Measurements from ENCODE around the gene HAUS5. TPM values are rescaled to one million over a fixed set of nuclear protein-coding genes. Genes with fewer than 3 reads are reported as not detected.
A peak's percentile ranks its signal among the peaks of the same experiment; 100 is the strongest.

The HAUS5 gene
- total RNA-seq, 3 donors from 2014 or later (not counting 1 experiment from before 2014, with no cell fraction given): 17.5 to 26.4 (median 21.6) TPM

DNA sequence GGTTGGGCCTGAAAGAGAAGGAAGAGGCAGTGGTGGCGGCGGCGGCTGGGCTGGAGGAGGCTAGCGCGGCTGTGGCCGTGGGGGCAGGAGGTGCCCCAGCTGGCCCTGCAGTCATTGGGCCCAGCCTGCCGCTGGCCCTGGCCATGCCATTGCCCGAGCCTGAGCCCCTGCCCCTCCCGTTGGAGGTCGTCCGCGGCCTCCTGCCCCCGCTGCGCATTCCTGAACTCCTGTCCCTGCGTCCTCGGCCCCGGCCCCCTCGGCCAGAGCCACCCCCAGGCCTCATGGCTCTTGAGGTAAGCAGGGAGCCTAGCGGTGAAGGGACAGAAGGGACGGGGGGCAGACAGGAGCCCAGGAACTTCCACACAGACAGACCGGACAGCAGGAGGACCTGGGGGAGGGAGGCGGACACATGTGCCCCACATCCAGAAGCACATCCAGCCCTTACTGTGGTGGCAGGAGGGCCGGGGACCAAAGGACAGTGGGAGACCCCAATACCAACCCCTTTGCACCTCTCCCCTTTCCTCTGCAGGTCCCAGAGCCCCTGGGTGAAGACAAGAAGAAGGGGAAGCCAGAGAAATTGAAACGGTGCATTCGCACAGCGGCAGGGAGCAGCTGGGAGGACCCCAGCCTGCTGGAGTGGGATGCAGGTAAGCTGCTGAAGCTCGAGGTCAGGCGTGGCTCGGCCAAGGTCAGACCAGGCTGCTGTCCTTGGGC is 21.3 kb downstream of the HAUS5 start:
- H3K4me1 Mint-ChIP-seq: peaks cover 16 to 31% of the 10 kb centered on the region in 2 donors
- no peak overlapping the region for H3K27ac Mint-ChIP-seq
- no peak for ATAC-seq
- peaks cover 11% of the 10 kb centered on the region for H3K36me3 Mint-ChIP-seq
- TF ChIP-seq, protein P1, sequence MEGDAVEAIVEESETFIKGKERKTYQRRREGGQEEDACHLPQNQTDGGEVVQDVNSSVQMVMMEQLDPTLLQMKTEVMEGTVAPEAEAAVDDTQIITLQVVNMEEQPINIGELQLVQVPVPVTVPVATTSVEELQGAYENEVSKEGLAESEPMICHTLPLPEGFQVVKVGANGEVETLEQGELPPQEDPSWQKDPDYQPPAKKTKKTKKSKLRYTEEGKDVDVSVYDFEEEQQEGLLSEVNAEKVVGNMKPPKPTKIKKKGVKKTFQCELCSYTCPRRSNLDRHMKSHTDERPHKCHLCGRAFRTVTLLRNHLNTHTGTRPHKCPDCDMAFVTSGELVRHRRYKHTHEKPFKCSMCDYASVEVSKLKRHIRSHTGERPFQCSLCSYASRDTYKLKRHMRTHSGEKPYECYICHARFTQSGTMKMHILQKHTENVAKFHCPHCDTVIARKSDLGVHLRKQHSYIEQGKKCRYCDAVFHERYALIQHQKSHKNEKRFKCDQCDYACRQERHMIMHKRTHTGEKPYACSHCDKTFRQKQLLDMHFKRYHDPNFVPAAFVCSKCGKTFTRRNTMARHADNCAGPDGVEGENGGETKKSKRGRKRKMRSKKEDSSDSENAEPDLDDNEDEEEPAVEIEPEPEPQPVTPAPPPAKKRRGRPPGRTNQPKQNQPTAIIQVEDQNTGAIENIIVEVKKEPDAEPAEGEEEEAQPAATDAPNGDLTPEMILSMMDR (IDR thresholded peaks at IDR 0.05): no peak
- Histone ChIP-seq H3K9me3 (ENCODE audit: control insufficient read depth, insufficient read depth, low read length) (no peaks in the 10 kb centered on the region), H3K36me3 (ENCODE audit: control insufficient read depth, insufficient read depth, low read length) (peaks cover 57% of the 10 kb centered on the region), H3K27me3 (ENCODE audit: control insufficient read depth, insufficient read depth, low read length) (no peaks in the 10 kb centered on the region), H3K4me1 (ENCODE audit: control insufficient read depth, insufficient read depth, low read length) (peaks cover 15% of the 10 kb centered on the region), H3K27ac (ENCODE audit: low read length) (no peak overlapping the region), H3K4me3 (ENCODE audit: low read length) (no peak overlapping the region)
- no peaks in the 10 kb centered on the region for H3K27me3 Mint-ChIP-seq (ENCODE audit: low read depth in 2 of 2)
- no peak overlapping the region for H3K4me3 Mint-ChIP-seq
- WGBS (ENCODE audit: insufficient coverage): 97% methylated on average over 28 of the region's 29 CpGs
- DNase-seq: no peak
- intact Hi-C loops (cut with micrococcal nuclease): no loop called here
- no peaks in the 10 kb centered on the region for H3K9me3 Mint-ChIP-seq

DNA sequence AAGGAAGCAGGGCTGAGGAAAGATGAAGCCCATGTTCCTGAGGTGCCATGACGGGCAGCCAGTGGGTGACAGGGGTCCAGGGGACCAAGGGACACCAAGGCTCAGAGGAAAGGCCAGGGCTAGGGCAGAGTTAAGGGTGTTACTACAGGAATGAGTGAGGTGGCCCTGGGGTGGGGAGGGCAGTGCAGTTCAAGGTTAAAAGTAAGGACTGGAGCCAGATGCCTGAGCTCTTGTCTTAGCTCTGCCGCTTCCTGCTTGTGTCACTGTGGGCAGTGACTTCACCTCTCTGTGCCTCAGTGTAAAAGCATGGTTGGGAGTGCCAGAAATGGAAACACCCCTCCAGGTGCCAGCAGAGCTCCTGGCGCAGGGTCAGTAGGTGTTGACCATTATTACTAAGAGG is 24.1 kb downstream of the HAUS5 start:
- Histone ChIP-seq H3K4me3 (ENCODE audit: low read length) (no peak overlapping the region), H3K9me3 (ENCODE audit: control insufficient read depth, insufficient read depth, low read length) (no peaks in the 10 kb centered on the region), H3K27me3 (ENCODE audit: control insufficient read depth, insufficient read depth, low read length) (no peaks in the 10 kb centered on the region), H3K36me3 (ENCODE audit: control insufficient read depth, insufficient read depth, low read length) (peaks cover 44% of the 10 kb centered on the region), H3K27ac (ENCODE audit: low read length) (no peak overlapping the region), H3K4me1 (ENCODE audit: control insufficient read depth, insufficient read depth, low read length) (peaks cover 4% of the 10 kb centered on the region)
- no peak overlapping the region for H3K4me3 Mint-ChIP-seq
- 98% methylated on average over 3 of the region's 3 CpGs for WGBS (ENCODE audit: insufficient coverage)
- H3K9me3 Mint-ChIP-seq: no peaks in the 10 kb centered on the region
- peaks cover 7% of the 10 kb centered on the region for H3K36me3 Mint-ChIP-seq
- DNase-seq: no peak
- no peak overlapping the region for H3K27ac Mint-ChIP-seq
- H3K4me1 Mint-ChIP-seq: peaks cover 9 to 10% of the 10 kb centered on the region in 2 donors
- TF ChIP-seq, protein P1 (IDR thresholded peaks at IDR 0.05): no peak
- ATAC-seq: no peak
- no peaks in the 10 kb centered on the region for H3K27me3 Mint-ChIP-seq (ENCODE audit: low read depth in 2 of 2)
- intact Hi-C loops (cut with micrococcal nuclease): no loop called here

DNA sequence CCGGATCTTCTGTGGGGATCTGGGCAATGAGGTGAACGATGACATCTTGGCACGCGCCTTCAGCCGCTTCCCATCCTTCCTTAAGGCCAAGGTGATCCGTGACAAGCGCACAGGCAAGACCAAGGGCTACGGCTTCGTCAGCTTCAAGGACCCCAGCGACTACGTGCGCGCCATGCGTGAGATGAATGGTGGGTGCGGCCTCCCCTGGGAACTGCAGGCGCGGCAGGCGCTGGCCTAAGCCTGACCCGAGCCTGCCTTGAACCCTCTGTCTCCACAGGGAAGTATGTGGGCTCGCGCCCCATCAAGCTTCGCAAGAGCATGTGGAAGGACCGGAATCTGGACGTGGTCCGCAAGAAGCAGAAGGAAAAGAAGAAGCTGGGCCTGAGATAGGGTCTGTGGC is 24.6 kb downstream of the HAUS5 start:
- no peaks in the 10 kb centered on the region for H3K27me3 ChIP-seq (ENCODE audit: control insufficient read depth, insufficient read depth, low read length)
- peaks cover 9% of the 10 kb centered on the region for H3K4me1 ChIP-seq (ENCODE audit: control insufficient read depth, insufficient read depth, low read length)
- Mint-ChIP-seq H3K9me3 (no peaks in the 10 kb centered on the region), H3K4me1 (peaks cover 5 to 6% of the 10 kb centered on the region in 2 donors), H3K4me3 (no peak overlapping the region), H3K27me3 (ENCODE audit: low read depth in 2 of 2) (no peaks in the 10 kb centered on the region), H3K36me3 (peaks cover 2% of the 10 kb centered on the region), H3K27ac (no peak overlapping the region)
- intact Hi-C loops (cut with micrococcal nuclease): no loop called here
- no peak for DNase-seq
- TF ChIP-seq, protein P1 (IDR thresholded peaks at IDR 0.05): no peak
- WGBS (ENCODE audit: insufficient coverage): 97% methylated on average over 25 of the region's 25 CpGs
- no peaks in the 10 kb centered on the region for H3K9me3 ChIP-seq (ENCODE audit: control insufficient read depth, insufficient read depth, low read length)
- H3K27ac ChIP-seq (ENCODE audit: low read length): no peak overlapping the region
- peaks cover 40% of the 10 kb centered on the region for H3K36me3 ChIP-seq (ENCODE audit: control insufficient read depth, insufficient read depth, low read length)
- H3K4me3 ChIP-seq (ENCODE audit: low read length): no peak overlapping the region
- ATAC-seq: no peak

DNA sequence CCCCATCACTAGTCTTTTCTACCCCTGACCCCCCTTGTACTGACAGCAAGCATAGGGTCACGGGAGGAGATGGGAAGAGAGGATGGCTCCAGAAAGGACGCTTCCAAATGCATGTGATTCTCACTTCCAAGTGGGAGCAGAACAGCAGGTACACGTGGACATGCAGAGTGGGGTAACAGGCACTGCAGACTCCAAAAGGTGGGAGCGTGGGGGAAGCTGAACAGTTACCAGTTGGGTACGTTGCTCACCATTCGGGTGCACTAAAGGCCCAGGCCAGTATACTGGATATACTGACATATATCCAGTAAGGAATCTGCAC is 26.7 kb downstream of the HAUS5 start:
- no peaks in the 10 kb centered on the region for H3K27me3 ChIP-seq (ENCODE audit: control insufficient read depth, insufficient read depth, low read length)
- Mint-ChIP-seq H3K27ac (peak overlapping the region in 1 of 2 donors; percentile 68), H3K4me3 (no peak overlapping the region), H3K9me3 (no peaks in the 10 kb centered on the region), H3K27me3 (ENCODE audit: low read depth in 2 of 2) (no peaks in the 10 kb centered on the region), H3K4me1 (peaks cover 0 to 2% of the 10 kb centered on the region in 2 donors), H3K36me3 (no peaks in the 10 kb centered on the region)
- peaks cover 19% of the 10 kb centered on the region for H3K36me3 ChIP-seq (ENCODE audit: control insufficient read depth, insufficient read depth, low read length)
- 81% methylated on average over 6 of the region's 6 CpGs for WGBS (ENCODE audit: insufficient coverage)
- no peaks in the 10 kb centered on the region for H3K9me3 ChIP-seq (ENCODE audit: control insufficient read depth, insufficient read depth, low read length)
- no peak overlapping the region for H3K4me3 ChIP-seq (ENCODE audit: low read length)
- no peak overlapping the region for H3K27ac ChIP-seq (ENCODE audit: low read length)
- DNase-seq (no peak), ATAC-seq (no peak)
- H3K4me1 ChIP-seq (ENCODE audit: control insufficient read depth, insufficient read depth, low read length): peaks cover 24% of the 10 kb centered on the region
- TF ChIP-seq, protein P1 (IDR thresholded peaks at IDR 0.05): no peak
- intact Hi-C loops (cut with micrococcal nuclease): no loop called here
